GDM1 (cell line): ENCODE results near the gene MVB12B.
A peak's percentile ranks its signal among the peaks of the same experiment; 100 is the strongest.

Source experiments
- DNase-seq: peaks from one replicate; lab custom pipeline; 2025; lab: John Stamatoyannopoulos, UW

The MVB12B gene

GRCh38 chr9:126494746-126495145, 168.1 kb downstream of the MVB12B start:
- no peak for DNase-seq

- DNase-seq = no peak
Measured at GRCh38 chr9:126495411-126496180, 169.0 kb downstream of the MVB12B start.

DNA sequence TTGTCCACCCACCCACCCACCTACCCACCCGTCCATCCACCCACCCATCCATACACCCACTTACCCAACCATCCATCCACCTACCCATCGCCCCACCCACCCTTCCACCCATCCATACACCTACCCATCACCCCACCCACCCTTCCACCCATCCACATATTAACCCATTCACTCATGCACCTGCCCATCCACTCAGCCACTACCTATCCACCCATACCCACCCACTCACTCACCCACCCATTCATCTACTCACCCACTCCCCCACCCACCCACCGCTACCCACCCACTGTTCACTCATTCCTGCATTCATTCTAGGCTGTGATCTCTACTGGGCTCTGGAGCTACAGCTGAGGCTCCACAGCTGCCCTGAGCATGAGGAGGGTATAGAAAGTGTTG, 169.6 kb downstream of the MVB12B start:
- DNase-seq = no peak

DNA sequence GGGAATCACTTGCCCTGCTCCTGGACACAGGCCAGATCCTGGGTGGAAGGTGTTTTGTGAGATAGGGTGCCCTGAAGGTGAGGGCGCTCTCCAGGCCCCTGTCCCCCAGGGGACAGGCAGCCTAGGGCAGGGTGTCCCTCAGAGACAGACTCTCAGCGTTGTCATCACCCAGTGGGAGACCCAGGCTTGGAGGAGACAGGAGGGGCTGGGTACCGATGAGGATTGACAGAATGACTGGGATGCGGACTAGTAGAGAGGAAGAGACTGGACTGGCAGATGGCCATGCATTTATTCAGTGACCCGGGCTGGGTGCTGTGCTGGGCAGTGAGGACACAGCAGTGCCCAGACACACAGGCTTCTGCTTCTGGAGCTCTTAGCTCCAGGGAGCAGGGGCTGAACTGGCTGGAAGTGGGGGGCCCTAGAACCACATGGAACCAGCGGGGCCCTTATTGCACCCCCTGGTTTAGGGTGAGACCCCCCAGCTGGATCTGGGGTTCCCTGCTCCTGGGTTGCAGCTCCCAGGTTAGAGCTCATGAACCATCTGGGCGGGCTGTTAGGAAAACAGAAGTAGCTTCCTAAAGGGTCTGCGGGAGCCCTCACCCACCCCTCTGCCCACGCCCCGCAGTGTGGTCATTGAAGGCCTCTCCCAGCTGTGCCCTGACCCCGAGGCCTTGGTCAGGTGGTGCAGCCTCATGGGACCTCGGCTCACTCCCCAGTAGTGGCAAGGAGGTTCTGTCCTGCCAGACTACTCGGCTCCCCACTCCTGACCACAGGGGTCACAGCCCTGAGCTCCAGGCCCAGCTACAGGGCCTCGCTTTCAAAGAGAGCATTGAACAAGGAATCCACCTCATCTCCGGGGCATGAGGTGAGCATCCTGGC, 170.4 kb downstream of the MVB12B start:
- no peak for DNase-seq

GRCh38 chr9:126497660-126498275, 171.1 kb downstream of the MVB12B start:
- peak; percentile 69 for DNase-seq

DNA sequence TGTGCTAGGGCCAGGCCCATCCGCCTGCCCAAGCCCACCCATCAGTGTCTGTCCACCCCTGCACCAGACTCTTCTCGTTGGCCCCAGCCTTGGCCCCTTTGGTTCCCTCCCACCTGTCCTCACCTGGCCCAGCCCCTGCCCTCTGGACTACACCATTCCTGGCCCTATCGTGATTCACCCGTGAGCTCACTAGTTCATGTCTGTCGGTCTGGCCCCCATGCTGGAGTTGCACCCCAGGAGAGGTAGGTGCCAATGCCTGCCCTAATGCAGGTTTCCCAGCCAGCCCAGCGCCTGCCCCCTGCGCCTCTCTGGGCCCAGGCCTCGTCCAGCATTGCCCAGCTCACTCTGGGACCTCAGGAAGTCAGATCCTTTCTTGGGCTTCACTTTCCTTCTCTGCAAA, 171.7 kb downstream of the MVB12B start:
- no peak for DNase-seq

DNA sequence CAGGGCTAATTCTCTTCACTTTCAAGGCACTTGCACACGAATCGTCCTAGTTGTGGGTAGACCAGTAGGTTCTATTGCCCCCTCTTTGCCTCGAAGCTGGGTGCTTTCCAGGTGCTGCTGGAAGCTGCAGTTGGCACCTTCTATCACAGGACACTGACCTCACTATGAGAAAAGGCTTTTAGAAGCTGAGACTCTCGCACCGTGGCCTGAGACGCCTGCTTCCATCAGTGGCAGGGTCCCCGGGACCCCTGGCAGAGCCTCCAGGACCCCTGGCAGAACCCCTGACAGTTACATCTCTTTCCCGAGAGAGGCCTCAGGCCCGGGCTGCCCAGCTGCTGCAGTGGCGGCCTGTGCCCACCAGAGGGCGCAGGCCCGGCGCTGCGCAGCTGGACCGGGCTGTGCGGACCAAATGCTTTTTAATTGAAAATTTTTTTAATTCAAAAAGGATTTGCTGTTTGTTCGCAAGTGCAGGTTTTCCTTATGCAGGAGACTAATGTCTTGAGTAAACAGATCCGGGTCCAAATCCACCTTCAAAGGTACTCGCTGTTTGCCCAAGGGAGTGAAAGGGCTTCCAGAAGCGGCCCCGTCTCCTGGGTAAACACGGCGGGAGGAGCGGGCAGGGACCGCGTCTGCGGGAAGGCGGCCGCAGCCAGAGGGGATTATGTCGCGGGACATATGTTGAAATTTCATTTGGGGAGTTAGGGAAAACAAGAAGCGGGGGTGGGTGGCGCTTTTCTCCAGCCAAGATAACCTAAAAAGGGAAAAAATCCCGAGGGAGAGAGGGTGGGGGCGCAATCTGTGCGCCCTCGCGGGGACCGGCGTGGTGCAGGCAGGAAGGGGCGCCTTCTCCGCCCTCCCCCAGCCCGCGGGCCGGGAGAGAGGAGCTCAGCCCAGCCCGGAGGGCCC, 172.6 kb downstream of the MVB12B start:
- DNase-seq = peak; percentile 7

DNA sequence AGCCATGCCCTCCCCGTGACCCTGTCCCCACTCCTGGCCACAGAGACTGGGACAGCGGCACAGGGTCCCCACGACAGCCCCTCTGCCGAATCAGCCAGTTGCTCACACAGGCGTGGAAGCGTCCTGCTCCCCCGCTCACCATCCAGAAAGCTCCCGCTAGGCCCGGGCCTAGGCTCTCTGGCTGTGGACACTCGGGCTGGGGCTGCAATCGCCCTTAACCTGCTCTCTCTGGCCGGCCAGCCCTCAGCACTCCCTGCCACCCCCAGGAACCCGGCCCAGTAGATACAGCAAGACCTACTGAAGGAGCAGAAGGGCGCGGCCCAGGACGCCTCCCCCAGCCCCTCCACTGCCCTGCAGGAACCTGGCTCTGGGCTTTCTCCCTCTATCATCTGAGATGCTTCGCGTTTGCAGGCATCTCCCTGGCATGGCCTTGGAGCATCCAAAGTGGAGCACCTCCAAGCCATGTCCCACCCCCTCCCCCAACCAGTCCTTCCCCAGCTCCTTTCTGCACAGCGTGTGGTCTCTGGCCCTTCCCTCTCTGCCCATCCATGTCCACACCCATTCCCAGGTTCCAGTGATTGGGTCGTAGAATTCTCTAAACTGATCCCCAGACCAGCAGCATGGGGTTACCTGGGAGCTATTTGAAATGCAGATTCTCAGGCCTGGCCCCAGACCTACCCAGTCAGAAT, 173.4 kb downstream of the MVB12B start:
- DNase-seq = no peak

- DNase-seq = peak; percentile 45
Measured at GRCh38 chr9:126500600-126501382, 174.2 kb downstream of the MVB12B start.

DNA sequence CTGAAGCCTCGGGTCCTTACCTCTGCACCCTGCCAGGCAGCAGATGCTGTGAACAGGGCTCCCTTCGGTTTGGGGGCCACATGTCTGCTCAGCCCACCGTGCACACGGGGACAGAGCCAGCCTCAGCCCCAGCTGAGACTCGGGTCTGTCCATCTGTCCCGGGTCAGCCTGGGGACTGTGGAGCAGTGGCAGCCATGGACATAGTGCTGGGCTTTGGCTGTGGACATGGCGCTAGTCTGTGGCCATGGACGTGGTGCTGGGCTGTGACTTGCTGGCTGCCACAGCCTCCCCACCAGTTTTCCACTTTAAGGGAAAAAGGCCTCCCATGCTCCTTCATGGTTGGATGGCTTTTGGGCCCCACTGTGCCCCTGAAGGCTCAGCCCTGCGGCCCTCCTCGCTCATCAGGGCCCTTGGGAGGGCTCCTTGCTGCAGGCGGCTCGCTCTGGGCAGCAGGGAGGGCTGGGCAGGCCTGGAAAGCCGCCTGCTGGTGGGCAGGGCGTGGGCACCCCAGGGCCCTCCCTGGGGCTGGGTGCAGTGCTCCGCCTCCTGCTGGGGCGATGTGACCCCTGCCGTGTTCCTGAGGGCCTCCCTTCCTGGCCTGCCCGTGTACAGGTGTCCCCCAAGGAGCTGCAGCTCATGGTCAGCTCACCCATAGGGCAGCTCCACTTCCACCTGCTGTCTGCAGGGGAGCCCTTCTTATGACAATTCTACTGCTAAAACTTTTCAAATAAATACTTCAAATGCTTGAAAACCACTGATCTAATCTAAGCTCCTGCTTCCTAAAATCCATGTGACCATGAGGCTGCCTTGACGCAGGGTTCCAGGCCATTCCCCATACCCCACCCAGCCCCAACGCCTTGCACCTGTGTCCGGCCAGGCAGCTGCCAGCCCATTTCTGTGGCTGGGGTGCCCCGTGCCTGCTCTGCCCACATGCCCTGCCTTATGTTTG, 175.0 kb downstream of the MVB12B start:
- no peak for DNase-seq

- no peak for DNase-seq
Measured at GRCh38 chr9:126502417-126503332, 176.0 kb downstream of the MVB12B start.

DNA sequence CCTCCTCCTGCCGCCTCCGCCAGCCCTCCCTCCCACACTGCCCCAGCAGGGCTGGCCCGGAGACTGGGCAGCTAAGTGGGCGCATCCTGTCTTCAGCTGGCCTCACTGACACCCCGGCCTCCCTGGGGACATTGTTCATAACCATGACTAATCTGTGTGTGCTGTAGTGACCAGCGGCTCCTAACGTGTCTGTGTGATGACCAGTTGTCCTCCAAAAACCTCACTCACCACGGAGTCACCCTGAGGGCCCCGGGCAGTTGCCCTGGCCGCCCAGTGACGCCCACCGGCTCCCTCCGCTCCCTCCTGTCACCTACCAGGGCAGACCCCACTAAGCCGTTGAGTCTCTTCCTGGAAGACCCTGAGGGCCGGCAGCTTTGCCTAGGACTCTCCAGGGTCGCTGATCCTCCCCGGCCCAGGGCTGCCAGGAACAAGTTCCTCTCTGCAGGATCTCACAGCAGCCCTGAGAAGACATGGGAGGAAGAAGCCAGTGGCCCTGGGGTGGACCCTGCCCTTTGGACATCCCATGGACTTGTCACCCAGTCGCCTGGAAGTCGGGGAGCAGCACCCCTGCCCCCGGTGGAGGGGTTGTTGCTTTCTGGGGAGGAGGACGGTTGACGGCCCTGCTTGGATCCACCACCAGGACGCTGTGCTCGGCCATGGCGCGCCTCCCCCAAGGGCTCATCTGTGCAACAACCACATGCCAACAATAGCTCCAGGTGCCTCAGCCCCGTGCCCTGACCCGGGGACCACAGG, 176.9 kb downstream of the MVB12B start:
- DNase-seq = no peak

DNA sequence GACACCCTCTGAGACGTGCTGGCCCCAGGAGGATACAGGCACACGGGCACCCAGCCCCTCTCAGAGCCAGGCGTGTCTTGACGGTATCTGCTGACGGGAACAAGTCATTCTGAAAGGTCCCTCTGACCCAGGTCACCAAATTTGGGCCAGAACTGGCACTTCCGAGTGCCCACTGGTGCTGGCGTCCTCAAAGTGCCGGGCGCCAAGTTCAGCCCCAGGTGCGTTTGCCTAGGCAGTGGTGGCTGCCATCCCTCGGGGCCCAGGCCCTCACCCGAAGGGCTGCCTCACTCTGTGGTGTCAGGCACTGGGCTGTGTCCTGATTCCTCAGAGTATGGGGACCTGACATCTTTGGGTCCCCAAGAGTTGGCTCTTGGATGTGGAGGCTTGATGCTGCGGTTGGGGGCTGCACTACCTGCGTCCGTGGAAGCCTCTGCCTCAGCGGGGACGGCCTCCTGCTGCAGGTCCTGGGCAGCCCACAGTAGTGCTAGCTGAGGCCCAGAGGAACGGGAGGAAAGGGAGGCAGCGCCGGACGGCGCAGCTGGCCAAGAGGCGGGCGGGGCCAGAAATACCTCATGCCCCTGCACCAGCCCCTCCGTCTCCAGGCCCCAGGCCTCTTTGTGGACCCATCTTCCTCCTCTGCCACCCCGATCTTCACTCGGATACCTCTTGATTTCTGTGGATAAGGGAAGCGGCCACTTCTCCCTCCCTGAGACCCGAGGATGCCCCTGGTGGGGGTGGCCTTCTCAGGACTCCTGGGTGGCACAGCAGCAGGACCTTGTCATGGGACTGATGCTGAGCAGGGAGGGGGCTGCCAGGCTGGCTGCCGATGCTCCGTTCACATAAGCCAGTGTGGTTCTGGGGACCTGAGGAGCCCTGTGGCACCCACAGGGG, 177.7 kb downstream of the MVB12B start:
- no peak for DNase-seq

DNA sequence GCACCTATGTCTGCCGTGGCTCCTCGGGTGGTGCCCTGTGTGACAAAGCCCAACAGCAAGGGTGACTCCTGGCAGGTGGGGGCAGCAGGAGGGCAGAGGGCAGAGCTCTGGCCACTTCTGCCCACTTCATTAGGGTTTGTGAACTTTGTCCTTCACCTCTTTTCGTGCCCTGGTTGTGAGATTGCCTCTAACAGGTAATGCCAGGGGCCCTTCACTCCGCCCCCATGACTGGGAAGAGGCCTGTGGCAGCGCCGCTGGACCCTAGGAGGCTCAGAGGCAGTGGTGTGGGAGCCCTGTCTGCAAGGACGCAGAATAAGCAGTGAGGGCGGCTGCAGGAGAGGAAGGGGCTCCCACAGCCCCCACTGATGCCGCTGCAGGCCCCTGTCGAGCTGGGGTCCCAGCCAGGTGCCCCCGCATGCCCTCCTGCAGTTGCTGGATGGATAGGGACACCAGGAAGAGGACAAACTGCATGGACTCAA, 178.4 kb downstream of the MVB12B start:
- no peak for DNase-seq

DNA sequence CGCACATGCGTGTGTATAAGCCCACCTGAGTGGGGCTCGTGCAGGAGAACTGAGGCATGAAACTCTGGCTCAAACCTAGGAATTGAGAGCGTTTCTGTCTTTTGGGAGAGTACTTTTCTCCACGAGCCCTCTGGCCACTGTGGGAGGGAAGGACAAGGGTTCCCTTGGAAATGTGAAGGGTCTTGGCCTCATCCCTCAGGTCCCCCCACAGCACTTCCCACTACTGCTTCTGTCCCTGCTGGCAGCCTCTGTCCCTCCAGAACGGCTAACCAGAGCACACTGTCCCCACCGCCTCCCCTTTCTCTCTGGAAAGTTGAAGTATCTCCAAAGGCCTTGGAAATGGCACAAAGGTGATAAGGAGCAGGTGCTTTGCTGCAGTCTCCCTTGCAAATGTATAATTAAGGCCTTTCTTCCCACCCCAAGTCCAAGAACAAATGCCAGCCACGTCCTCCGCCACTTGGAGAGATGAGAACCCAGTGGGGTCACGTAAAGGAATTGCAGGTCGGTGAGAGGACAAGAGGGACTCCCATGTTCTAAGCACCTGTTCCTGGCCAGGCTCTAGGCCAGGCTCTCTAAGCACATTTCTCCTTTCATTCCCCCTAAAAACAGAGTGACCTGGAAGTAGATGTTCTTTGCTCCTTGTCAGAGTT, 179.2 kb downstream of the MVB12B start:
- DNase-seq = no peak
